CD4-positive, alpha-beta T cell (primary cell): Measurements from ENCODE around the gene IDUA. TPM values are rescaled to one million over a fixed set of nuclear protein-coding genes. Genes with fewer than 3 reads are reported as not detected.

Source experiments
- ATAC-seq: fragments of 200-7000 bp; cut with Tn5 transposase; one replicate; pipeline ENCODE4 v1.10.0; 2022; ENCODE audit warnings: mild to moderate bottlenecking; ENCODE audit not compliant: poor library complexity
- CTCF ChIA-PET: fragments of 350-600 bp; sonication (Branson Sonifier 250); formaldehyde crosslinking; loops from one replicate; lab custom pipeline; 2021; ENCODE audit warnings: antibody characterized with exemption, inconsistent platforms; lab: Charles Lee
- POLR2A ChIA-PET: fragments of 350-600 bp; sonication (Branson Sonifier 250); formaldehyde crosslinking; loops from one replicate; lab custom pipeline; 2021; ENCODE audit warnings: antibody characterized with exemption, inconsistent platforms; lab: Charles Lee
- DNase-seq, 14 experiments: peaks; one replicate each; pipeline ENCODE4 v3.0.0-alpha.2; 2013 to 2020; ENCODE audit warnings: mixed read lengths in 2 of 14
- H3K27ac ChIP-seq, 2 donors: one replicate each; pipeline versions ENCODE4 v1.5.1 to v1.7.0; 2013; ENCODE audit warnings: low read length in 2 of 2, low read depth in 1 of 2, mild to moderate bottlenecking in 1 of 2
- H3K27me3 ChIP-seq, 2 experiments: 1 replicate in 1 of 2; 2 replicates in 1 of 2; pipeline versions ENCODE4 v1.6.1 to v1.7.0; 2013; ENCODE audit warnings: low read length in 2 of 2, control low read depth in 1 of 2, mild to moderate bottlenecking in 1 of 2, moderate library complexity in 1 of 2; ENCODE audit not compliant: insufficient read depth in 2 of 2, control insufficient read depth in 1 of 2
- H3K36me3 ChIP-seq: one replicate; pipeline ENCODE4 v1.6.1; 2013; ENCODE audit warnings: low read length, control low read depth; ENCODE audit not compliant: insufficient read depth
- H3K4me1 ChIP-seq: one replicate; pipeline ENCODE4 v1.6.1; 2013; ENCODE audit warnings: low read length, control low read depth; ENCODE audit not compliant: insufficient read depth
- H3K4me3 ChIP-seq: one replicate; pipeline ENCODE4 v1.5.1; 2013; ENCODE audit warnings: mild to moderate bottlenecking, low read length, moderate library complexity
- H3K9me3 ChIP-seq, 2 experiments: 1 replicate in 1 of 2; 2 replicates in 1 of 2; pipeline versions ENCODE4 v1.6.1 to v1.7.0; 2013; ENCODE audit warnings: low read length in 2 of 2, mild to moderate bottlenecking in 2 of 2, control low read depth in 1 of 2, moderate library complexity in 1 of 2; ENCODE audit not compliant: control insufficient read depth in 1 of 2, insufficient read depth in 1 of 2
- H3K27ac Mint-ChIP-seq: one replicate; pipeline ENCODE4 v1.8.0; 2020; ENCODE audit warnings: mixed read lengths
- H3K27me3 Mint-ChIP-seq: one replicate; pipeline ENCODE4 v1.8.0; 2021; ENCODE audit warnings: mixed read lengths
- H3K36me3 Mint-ChIP-seq: one replicate; pipeline ENCODE4 v1.8.0; 2021; ENCODE audit warnings: low read depth, mixed read lengths
- H3K4me1 Mint-ChIP-seq: one replicate; pipeline ENCODE4 v1.8.0; 2021; ENCODE audit warnings: low read depth, mixed read lengths
- H3K4me3 Mint-ChIP-seq: one replicate; pipeline ENCODE4 v1.8.0; 2020; ENCODE audit warnings: mild to moderate bottlenecking, mixed read lengths
- H3K9me3 Mint-ChIP-seq: one replicate; pipeline ENCODE4 v1.8.0; 2020; ENCODE audit warnings: mixed read lengths
- intact Hi-C, 2 experiments: fragments of 100-400 bp; cut with DNase I in 1 of 2; cut with micrococcal nuclease in 1 of 2; formaldehyde crosslinking; loops; one replicate each; pipeline versions ENCODE4 v1.15.1 to v1.9.0; 2023 to 2025; cut with DNase I, micrococcal nuclease
- total RNA-seq, 174 experiments: library from RNA in 2 of 174; stranded (reverse) in 2 of 174; gene quantifications; one replicate each; pipeline ENCODE4 v1.2.3 and lab custom pipeline; 2021 to 2026
- TF ChIP-seq, protein P1 (sequence below): fragments of 200-600 bp; IDR thresholded peaks from one replicate; pipeline ENCODE4 v1.8.0; 2022; ENCODE audit warnings: antibody characterized with exemption, mild to moderate bottlenecking

The IDUA gene
- total RNA-seq, 2 experiments from 2014 or later = 70.2 to 77.8 TPM

DNA sequence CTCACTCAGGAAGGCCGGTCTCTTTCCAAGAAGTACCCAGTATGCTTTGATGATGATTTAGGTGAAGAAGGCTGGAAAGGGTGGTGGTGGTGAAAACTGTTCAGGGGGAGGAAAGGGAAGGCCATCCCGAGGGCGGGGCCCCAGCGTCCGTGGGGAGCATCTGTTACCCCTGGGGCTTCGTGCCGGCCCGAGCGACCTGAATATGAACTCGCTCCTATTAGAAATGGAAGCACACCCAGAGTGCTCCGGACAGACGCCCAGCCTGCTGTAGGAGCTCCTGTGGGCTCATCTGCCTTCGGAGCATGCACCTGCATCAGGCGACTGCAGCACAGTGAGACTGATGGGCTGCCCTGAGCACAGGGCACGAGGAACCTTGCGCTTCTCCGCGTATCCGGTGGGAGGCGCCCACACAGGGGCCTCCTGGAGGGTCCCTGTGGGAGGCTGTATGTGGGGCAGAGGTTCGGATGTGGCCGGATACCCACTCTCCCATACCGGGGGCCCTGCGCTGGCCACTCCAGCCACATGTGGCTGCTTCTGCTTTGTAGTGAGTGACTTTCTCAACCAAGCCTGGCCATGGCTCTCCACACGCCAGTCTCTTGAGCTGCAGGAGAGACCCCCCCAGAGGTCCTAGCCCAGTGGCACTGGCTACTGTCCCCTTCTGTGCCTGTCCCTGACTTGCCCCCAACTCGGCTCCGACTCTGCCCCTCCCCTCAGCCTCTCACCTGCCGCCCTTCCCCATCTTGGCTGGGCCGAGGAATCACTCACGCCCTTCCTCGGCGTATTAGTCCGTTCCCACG is 61.3 kb downstream of the IDUA start:
- intact Hi-C loops = no loop called here
- H3K4me3 Mint-ChIP-seq = no peak overlapping the region

GRCh38 chr4:1048773-1049590 is 62.1 kb downstream of the IDUA start:
- Histone ChIP-seq H3K27me3 (peaks cover 21 to 31% of the 10 kb centered on the region in 2 experiments), H3K9me3 (peaks cover 0 to 43% of the 10 kb centered on the region in 2 experiments), H3K27ac (no peak overlapping the region), H3K4me1 (peaks cover 2% of the 10 kb centered on the region), H3K4me3 (no peak overlapping the region), H3K36me3 (no peaks in the 10 kb centered on the region)
- POLR2A ChIA-PET = no interaction called here
- intact Hi-C loops = no loop called here
- TF ChIP-seq, protein P1, sequence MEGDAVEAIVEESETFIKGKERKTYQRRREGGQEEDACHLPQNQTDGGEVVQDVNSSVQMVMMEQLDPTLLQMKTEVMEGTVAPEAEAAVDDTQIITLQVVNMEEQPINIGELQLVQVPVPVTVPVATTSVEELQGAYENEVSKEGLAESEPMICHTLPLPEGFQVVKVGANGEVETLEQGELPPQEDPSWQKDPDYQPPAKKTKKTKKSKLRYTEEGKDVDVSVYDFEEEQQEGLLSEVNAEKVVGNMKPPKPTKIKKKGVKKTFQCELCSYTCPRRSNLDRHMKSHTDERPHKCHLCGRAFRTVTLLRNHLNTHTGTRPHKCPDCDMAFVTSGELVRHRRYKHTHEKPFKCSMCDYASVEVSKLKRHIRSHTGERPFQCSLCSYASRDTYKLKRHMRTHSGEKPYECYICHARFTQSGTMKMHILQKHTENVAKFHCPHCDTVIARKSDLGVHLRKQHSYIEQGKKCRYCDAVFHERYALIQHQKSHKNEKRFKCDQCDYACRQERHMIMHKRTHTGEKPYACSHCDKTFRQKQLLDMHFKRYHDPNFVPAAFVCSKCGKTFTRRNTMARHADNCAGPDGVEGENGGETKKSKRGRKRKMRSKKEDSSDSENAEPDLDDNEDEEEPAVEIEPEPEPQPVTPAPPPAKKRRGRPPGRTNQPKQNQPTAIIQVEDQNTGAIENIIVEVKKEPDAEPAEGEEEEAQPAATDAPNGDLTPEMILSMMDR = no peak
- CTCF ChIA-PET = no interaction called here
- H3K4me3 Mint-ChIP-seq = no peak overlapping the region
- no peak overlapping the region for H3K27ac Mint-ChIP-seq
- ATAC-seq (no peak), DNase-seq (peak in 4 of 14 experiments; percentile 0 to 55 (median 24))
- peaks cover 38% of the 10 kb centered on the region for H3K27me3 Mint-ChIP-seq
- H3K4me1 Mint-ChIP-seq = no peaks in the 10 kb centered on the region
- H3K36me3 Mint-ChIP-seq = no peaks in the 10 kb centered on the region
- no peaks in the 10 kb centered on the region for H3K9me3 Mint-ChIP-seq

More for the DNA sequence above, 61.3 kb downstream of the IDUA start:
- H3K27ac ChIP-seq = no peak overlapping the region
- TF ChIP-seq, protein P1 = no peak
- peak in 2 of 14 experiments; percentile 0 to 2 for DNase-seq
- no peak for ATAC-seq
- no peak overlapping the region for H3K4me3 ChIP-seq
- POLR2A ChIA-PET = no interaction called here
- Mint-ChIP-seq H3K27me3 (peaks cover 41% of the 10 kb centered on the region), H3K4me1 (no peaks in the 10 kb centered on the region), H3K36me3 (no peaks in the 10 kb centered on the region), H3K27ac (no peak overlapping the region), H3K9me3 (no peaks in the 10 kb centered on the region)
- peaks cover 2% of the 10 kb centered on the region for H3K4me1 ChIP-seq
- CTCF ChIA-PET = no interaction called here
- peaks cover 27 to 33% of the 10 kb centered on the region in 2 experiments for H3K27me3 ChIP-seq
- H3K9me3 ChIP-seq = peaks cover 0 to 43% of the 10 kb centered on the region in 2 experiments
- no peaks in the 10 kb centered on the region for H3K36me3 ChIP-seq

- no peak overlapping the region for H3K27ac ChIP-seq
- ATAC-seq (no peak), DNase-seq (peak in 1 of 14 experiments; percentile 4)
- ChIA-PET CTCF (no interaction called here), POLR2A (no interaction called here)
- intact Hi-C loops = no loop called here
- H3K4me1 Mint-ChIP-seq = no peaks in the 10 kb centered on the region
- TF ChIP-seq, protein P1 = no peak
- peaks cover 16 to 25% of the 10 kb centered on the region in 2 experiments for H3K27me3 ChIP-seq
- no peak overlapping the region for H3K4me3 Mint-ChIP-seq
- peaks cover 36% of the 10 kb centered on the region for H3K27me3 Mint-ChIP-seq
- no peaks in the 10 kb centered on the region for H3K36me3 Mint-ChIP-seq
- H3K27ac Mint-ChIP-seq = no peak overlapping the region
- peaks cover 2% of the 10 kb centered on the region for H3K4me1 ChIP-seq
- H3K4me3 ChIP-seq = no peak overlapping the region
- H3K9me3 Mint-ChIP-seq = no peaks in the 10 kb centered on the region
- peaks cover 0 to 43% of the 10 kb centered on the region in 2 experiments for H3K9me3 ChIP-seq
- H3K36me3 ChIP-seq = no peaks in the 10 kb centered on the region
Observed at GRCh38 chr4:1049591-1049905, 62.7 kb downstream of the IDUA start.
